K562 (cell line): ENCODE measurements around the gene ANAPC2. TPM values are rescaled to one million over a fixed set of nuclear protein-coding genes. Genes with fewer than 3 reads are reported as not detected.

Experiments
- BRD9 ChIP-seq: fragments of 450-650 bp; IDR thresholded peaks from 2 replicates; pipeline ENCODE4 v1.6.1; 2018; ENCODE audit warnings: low read depth; ENCODE audit not compliant: partially characterized antibody
- CAMTA2 ChIP-seq: fragments of 250-450 bp; sonication (Bioruptor Pico); conservative IDR thresholded peaks from 2 replicates; pipeline ENCODE4 v1.5.1; 2022
- CREBBP ChIP-seq: IDR thresholded peaks from one replicate; pipeline ENCODE4 v1.6.1; 2012; ENCODE audit warnings: low read depth, mild to moderate bottlenecking, control low read depth, inconsistent platforms, low read length
- CXXC5 ChIP-seq: fragments of 250-450 bp; sonication (Bioruptor Pico); IDR thresholded peaks from 2 replicates; pipeline ENCODE4 v1.8.0; 2022; ENCODE audit warnings: inconsistent platforms, mild to moderate bottlenecking, moderate library complexity
- HCFC1 ChIP-seq: IDR thresholded peaks from 2 replicates; pipeline ENCODE4 v1.6.1; 2012; ENCODE audit warnings: low read depth, low read length, improper control_type of control experiment
- KLF13 ChIP-seq: fragments of 450-650 bp; IDR thresholded peaks from 2 replicates; pipeline ENCODE4 v1.6.1; 2016; ENCODE audit warnings: missing genetic modification characterization, low read depth, mild to moderate bottlenecking, missing compliant biosample characterization, moderate library complexity, borderline replicate concordance
- MTA3 ChIP-seq: fragments of 450-650 bp; formaldehyde crosslinking; IDR thresholded peaks from 2 replicates; pipeline ENCODE4 v1.6.1; 2017; ENCODE audit warnings: mild to moderate bottlenecking, borderline replicate concordance
- NFIC ChIP-seq: fragments of 450-650 bp; IDR thresholded peaks from 2 replicates; pipeline ENCODE4 v1.6.1; 2017; ENCODE audit warnings: mild to moderate bottlenecking, inconsistent platforms
- NRF1 ChIP-seq, 2 experiments: fragments of 450-650 bp; IDR thresholded peaks in 1 of 2; conservative IDR thresholded peaks in 1 of 2; 2 replicates each; pipeline ENCODE4 v1.6.1; 2014; ENCODE audit warnings: mild to moderate bottlenecking in 2 of 2
- POLR2G ChIP-seq: fragments of 200-400 bp; formaldehyde crosslinking; IDR thresholded peaks from 2 replicates; pipeline ENCODE4 v1.6.1; 2017; ENCODE audit warnings: low read depth, mild to moderate bottlenecking, antibody characterized with exemption, low read length, moderate library complexity
- PRPF4 ChIP-seq: fragments of 200-400 bp; formaldehyde crosslinking; IDR thresholded peaks from one replicate; pipeline ENCODE4 v1.6.1; 2017; ENCODE audit warnings: low read length, low read depth, mild to moderate bottlenecking; ENCODE audit not compliant: insufficient read depth, poor library complexity, severe bottlenecking
- RBFOX2 ChIP-seq: fragments of 200-400 bp; formaldehyde crosslinking; IDR thresholded peaks from 2 replicates; pipeline ENCODE4 v1.6.1; 2017; ENCODE audit warnings: low read depth, mild to moderate bottlenecking, low read length, moderate library complexity
- SIN3A ChIP-seq, 2 experiments: fragments of 150-350 bp in 1 of 2; IDR thresholded peaks; 2 replicates each; pipeline ENCODE4 v1.6.1; 2011 to 2016; ENCODE audit warnings: borderline replicate concordance in 2 of 2, low read depth in 2 of 2, low read length in 2 of 2, mild to moderate bottlenecking in 2 of 2, moderate library complexity in 2 of 2; ENCODE audit not compliant: control insufficient read depth in 1 of 2
- SREBF1 ChIP-seq: fragments of 150-350 bp; IDR thresholded peaks from 2 replicates; pipeline ENCODE4 v1.6.1; 2014; ENCODE audit warnings: antibody characterized with exemption, low read depth, low read length, borderline replicate concordance
- TAF1 ChIP-seq: IDR thresholded peaks from 2 replicates; pipeline ENCODE4 v1.6.1; 2011; ENCODE audit warnings: mild to moderate bottlenecking, low read length, moderate library complexity; ENCODE audit not compliant: insufficient read depth, control insufficient read depth, severe bottlenecking; ENCODE audit errors: extremely low read depth
- TAL1 ChIP-seq: fragments of 450-650 bp; IDR thresholded peaks from 2 replicates; pipeline ENCODE4 v1.6.1; 2016; ENCODE audit warnings: mild to moderate bottlenecking
- TFAP4 ChIP-seq: sonication (generic); formaldehyde crosslinking; IDR thresholded peaks from 2 replicates; pipeline ENCODE4 v1.8.0; 2022; ENCODE audit warnings: missing genetic modification reagents, mild to moderate bottlenecking, moderate library complexity, borderline replicate concordance
- ZBTB8A ChIP-seq: fragments of 450-650 bp; IDR thresholded peaks from 2 replicates; pipeline ENCODE4 v1.6.1; 2018; ENCODE audit warnings: mild to moderate bottlenecking, moderate library complexity; ENCODE audit not compliant: partially characterized antibody
- ZC3H4 ChIP-seq: sonication (generic); formaldehyde crosslinking; IDR thresholded peaks from 2 replicates; pipeline ENCODE4 v1.9.0; 2021; ENCODE audit warnings: missing genetic modification reagents, borderline replicate concordance
- polyA plus RNA-seq, 8 experiments: library from polyadenylated mRNA; depleted of rRNA in 4 of 8; stranded (reverse) in 5 of 8; unstranded in 3 of 8; fragments of >200 nt; fragmentation: Nextera tagmentation in 2 of 8; fragmentation: Illumina TruSeq in 1 of 8; extraction: Ambion mirVana in 2 of 8; extraction: Trizol in 1 of 8; gene quantifications; 2 replicates each; pipeline versions ENCODE4 v1.2.1 to v1.2.3, GENCODE V29; 2011 to 2014; ENCODE audit warnings: inconsistent platforms in 1 of 8, missing spikeins in 1 of 8
- total RNA-seq, 7 experiments: library from RNA; depleted of rRNA in 6 of 7; stranded (reverse); fragments of >200 nt in 6 of 7; fragmentation: Illumina TruSeq in 2 of 7; extraction: Trizol in 2 of 7; gene quantifications; 2 replicates each; pipeline versions ENCODE4 v1.2.1 to v1.2.3, GENCODE V29; 2011 to 2021; ENCODE audit warnings: low replicate concordance in 1 of 7
- TF ChIP-seq, protein P1 (sequence below), 2 experiments: fragments of 450-650 bp; conservative IDR thresholded peaks; 2 replicates each; pipeline ENCODE4 v1.6.1; 2017; ENCODE audit warnings: mild to moderate bottlenecking in 2 of 2, moderate library complexity in 2 of 2
- TF ChIP-seq, protein P2 (sequence below): fragments of 450-650 bp; IDR thresholded peaks from 2 replicates; pipeline ENCODE4 v1.6.1; 2016; ENCODE audit warnings: low read depth, mild to moderate bottlenecking, moderate library complexity
- TF ChIP-seq, protein P3 (sequence below): fragments of 450-650 bp; formaldehyde crosslinking; IDR thresholded peaks from 2 replicates; pipeline ENCODE4 v1.4.0; 2020; ENCODE audit warnings: mild to moderate bottlenecking, moderate library complexity

The ANAPC2 gene
- total and polyA plus RNA-seq, 9 of the 15 experiments (the other 6 are each of a cell fraction or from before 2014, with no cell fraction given) = 0.11 to 56.5 (median 17.1) TPM; not detected in 1

- TF ChIP-seq SREBF1 (no peak), RBFOX2 (peak; percentile 49; the same call in 1 of the 2 replicates), BRD9 (no peak), TAF1 (peak; percentile 29), NFIC (peak; percentile 69), CREBBP (no peak), ZBTB8A (no peak), TFAP4 (peak; percentile 97), HCFC1 (peak; percentile 51), POLR2G (peak; percentile 35), TAL1 (peak; percentile 76), PRPF4 (no peak), ZC3H4 (no peak), MTA3 (peak; percentile 77), SIN3A (IDR thresholded peaks at IDR 0.05; ENCODE audit: borderline replicate concordance in 2 of 2, control insufficient read depth in 1 of 2, low read depth in 2 of 2, low read length in 2 of 2) (peak; percentile 44 to 73; a peak in 1 of 4 replicates), CAMTA2 (no peak), CXXC5 (CRISPR knock-in tag) (peak; percentile 80), KLF13 (tag) (peak; percentile 91), NRF1 (conservative IDR thresholded peaks at IDR 0.05 in 1 of 2, IDR thresholded peaks at IDR 0.05 in 1 of 2) (peak; percentile 89 to 91)
- TF ChIP-seq, protein P1, sequence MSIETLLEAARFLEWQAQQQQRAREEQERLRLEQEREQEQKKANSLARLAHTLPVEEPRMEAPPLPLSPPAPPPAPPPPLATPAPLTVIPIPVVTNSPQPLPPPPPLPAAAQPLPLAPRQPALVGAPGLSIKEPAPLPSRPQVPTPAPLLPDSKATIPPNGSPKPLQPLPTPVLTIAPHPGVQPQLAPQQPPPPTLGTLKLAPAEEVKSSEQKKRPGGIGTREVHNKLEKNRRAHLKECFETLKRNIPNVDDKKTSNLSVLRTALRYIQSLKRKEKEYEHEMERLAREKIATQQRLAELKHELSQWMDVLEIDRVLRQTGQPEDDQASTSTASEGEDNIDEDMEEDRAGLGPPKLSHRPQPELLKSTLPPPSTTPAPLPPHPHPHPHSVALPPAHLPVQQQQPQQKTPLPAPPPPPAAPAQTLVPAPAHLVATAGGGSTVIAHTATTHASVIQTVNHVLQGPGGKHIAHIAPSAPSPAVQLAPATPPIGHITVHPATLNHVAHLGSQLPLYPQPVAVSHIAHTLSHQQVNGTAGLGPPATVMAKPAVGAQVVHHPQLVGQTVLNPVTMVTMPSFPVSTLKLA (conservative IDR thresholded peaks at IDR 0.05) = no peak
- TF ChIP-seq, protein P2, sequence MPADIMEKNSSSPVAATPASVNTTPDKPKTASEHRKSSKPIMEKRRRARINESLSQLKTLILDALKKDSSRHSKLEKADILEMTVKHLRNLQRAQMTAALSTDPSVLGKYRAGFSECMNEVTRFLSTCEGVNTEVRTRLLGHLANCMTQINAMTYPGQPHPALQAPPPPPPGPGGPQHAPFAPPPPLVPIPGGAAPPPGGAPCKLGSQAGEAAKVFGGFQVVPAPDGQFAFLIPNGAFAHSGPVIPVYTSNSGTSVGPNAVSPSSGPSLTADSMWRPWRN = 0 out of 2 replicates have a peak, but pooled peaks have one; percentile 60
- TF ChIP-seq, protein P3, sequence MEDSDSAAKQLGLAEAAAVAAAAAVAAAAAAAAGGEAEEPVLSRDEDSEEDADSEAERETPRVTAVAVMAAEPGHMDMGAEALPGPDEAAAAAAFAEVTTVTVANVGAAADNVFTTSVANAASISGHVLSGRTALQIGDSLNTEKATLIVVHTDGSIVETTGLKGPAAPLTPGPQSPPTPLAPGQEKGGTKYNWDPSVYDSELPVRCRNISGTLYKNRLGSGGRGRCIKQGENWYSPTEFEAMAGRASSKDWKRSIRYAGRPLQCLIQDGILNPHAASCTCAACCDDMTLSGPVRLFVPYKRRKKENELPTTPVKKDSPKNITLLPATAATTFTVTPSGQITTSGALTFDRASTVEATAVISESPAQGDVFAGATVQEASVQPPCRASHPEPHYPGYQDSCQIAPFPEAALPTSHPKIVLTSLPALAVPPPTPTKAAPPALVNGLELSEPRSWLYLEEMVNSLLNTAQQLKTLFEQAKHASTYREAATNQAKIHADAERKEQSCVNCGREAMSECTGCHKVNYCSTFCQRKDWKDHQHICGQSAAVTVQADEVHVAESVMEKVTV (CRISPR knock-in tag) = peak; percentile 93
Measured at GRCh38 chr9:137236238-137236935, 48.0 kb upstream of the ANAPC2 start (continued).
